Fibroblast of the aortic adventitia (primary cell): ENCODE results near the gene FNIP1. TPM values are rescaled to one million over a fixed set of nuclear protein-coding genes. Genes with fewer than 3 reads are reported as not detected.
A peak's percentile ranks its signal among the peaks of the same experiment; 100 is the strongest.

ENCODE experiments used
- DNase-seq: peaks from one replicate; pipeline ENCODE4 v3.0.0-alpha.2; 2010; ENCODE audit warnings: low read depth
- H3K4me3 ChIP-seq: 2 replicates; pipeline ENCODE4 v1.5.1; 2011; ENCODE audit warnings: low read depth, mild to moderate bottlenecking, control low read depth, low read length, moderate library complexity
- CTCF ChIP-seq: IDR thresholded peaks from 2 replicates; pipeline ENCODE4 v1.5.1; 2011; ENCODE audit warnings: mild to moderate bottlenecking, low read length, control low read depth, inconsistent platforms; ENCODE audit not compliant: insufficient read depth
- total RNA-seq: library from RNA; depleted of rRNA; stranded (reverse); fragments of >200 nt; gene quantifications from 2 replicates; pipeline ENCODE4 v1.2.3, GENCODE V29; 2012; ENCODE audit warnings: low replicate concordance

FNIP1 gene
- total RNA-seq, 1 donor: 99.9 TPM

GRCh38 chr5:131640043-131640856 is 156.6 kb downstream of the FNIP1 start:
- TF ChIP-seq CTCF: no peak
- H3K4me3 ChIP-seq: no peak overlapping the region
- peak; percentile 50 for DNase-seq

DNA sequence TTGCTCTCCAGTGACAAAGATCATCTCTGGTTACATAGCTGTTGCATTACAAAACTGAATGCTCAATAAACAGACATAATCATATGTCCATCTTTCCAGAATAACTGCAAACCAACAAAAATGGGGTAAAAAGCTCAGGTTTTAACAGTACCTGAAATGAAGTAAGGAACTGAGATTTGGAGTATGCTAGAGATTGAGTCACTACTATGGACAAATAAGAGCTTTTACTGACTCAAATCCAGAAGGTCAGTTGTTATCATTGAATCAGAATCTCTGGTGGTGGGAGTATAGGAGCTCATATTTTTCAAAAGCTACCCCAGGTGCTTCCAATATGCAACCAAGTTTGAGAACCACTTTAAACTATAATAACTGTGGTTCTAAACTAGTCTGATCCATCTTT is 157.7 kb downstream of the FNIP1 start:
- no peak for TF ChIP-seq CTCF
- DNase-seq: no peak
- H3K4me3 ChIP-seq: no peak overlapping the region

DNA sequence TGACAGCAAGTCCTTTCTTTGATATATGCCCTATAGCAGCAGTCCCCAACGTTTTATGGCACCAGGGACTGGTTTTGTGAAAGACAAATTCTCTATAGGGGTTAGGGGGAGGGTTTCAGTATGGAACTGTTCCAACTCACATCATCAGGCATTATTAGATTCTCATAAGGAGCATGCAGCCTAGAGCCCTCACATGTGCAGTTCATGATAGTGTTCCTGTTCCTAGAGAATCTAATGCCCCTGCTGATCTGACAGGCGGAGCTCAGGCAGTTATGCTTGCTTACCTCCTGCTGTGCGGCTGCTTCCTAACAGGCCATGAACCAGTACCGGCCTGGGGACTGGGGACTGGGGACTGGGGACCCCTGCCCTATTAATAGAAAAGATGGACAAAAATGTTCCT is 159.1 kb downstream of the FNIP1 start:
- no peak for DNase-seq
- no peak for TF ChIP-seq CTCF
- no peak overlapping the region for H3K4me3 ChIP-seq

DNA sequence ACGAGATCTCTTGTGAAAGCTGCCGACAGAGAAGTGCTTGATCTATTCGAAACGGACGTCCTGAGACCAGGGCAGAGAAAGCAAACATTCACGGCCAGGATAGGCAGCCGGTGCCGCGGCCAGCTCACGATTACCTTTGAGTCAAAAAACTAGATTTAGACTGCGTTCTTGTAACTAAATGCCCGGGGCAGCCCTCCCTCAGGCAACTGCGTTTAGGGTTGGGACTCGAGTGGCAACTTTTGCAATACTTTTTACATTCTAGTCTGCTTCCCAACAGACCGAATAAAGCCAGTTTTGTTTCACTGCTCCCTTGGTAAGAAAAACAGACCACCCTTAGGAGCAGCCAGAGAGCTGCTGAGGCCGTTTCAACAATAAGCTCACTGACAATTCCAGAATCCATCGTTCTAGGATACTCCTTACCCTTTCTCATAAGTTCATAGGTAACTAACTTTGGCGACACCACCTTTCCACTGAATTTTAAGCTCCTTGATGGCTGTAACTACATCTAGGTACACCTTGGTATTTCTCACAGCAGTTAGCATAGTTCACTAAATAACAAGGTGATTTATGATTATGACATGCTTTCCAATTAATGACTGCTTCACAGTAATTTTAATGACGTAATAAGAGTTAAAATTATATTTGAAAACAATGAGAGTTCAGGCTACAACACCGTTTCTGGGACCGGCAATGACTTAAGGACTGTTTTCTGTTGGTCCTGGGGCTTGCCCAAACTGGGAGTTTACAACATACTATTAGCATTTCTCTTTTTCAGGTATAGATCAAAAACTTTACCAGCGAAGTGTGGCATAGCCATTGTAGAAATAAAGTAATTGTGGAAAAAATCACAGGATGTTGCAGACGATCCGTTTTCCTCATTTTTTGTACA is 160.9 kb downstream of the FNIP1 start:
- no peak for TF ChIP-seq CTCF
- H3K4me3 ChIP-seq: peak overlapping the region; percentile 75
- DNase-seq: no peak

DNA sequence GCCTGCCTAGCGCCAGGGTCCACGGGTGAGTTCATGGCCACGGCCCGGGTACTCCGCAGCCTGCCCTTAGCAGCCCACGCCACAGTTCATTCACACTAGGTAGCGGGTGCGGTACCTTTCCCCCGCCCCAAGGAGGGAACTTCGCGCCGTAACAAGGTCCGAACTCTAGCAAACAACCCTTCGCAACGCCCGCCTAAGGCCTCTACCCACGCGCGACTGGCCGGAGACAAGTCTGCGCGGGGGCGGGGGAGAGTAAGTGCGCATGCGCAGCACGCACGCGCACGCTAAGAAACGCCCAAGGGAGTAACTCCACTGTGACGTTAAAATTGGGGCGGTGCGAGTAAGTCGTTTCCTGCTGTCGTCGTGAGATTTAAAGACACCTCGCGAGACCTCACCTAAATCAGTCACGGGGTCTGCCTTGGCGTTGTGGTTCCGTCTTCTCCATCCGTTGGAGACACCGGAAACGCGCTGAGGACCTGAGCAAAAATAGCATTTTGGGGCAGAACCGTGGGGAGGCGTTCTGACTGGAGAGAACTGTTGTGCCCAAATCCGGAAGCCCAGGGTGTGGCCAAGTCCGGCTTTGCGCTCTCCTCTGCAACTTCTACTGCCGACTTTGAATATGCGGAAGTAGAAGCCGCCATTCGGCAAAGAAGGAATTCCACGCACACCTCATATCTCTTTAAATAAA is 161.7 kb downstream of the FNIP1 start, which contains the start of gene RAPGEF6:
RAPGEF6 (minus strand) TSS at position 234 of the 688 bp plus-strand sequence; CDS start at position 35, 199 bp downstream.
- no peak for TF ChIP-seq CTCF
- DNase-seq: peak; percentile 100
- peak within 1 kb of the TSS; percentile 99 for H3K4me3 ChIP-seq

GRCh38 chr5:131634666-131634995 is 162.2 kb downstream of the FNIP1 start:
- TF ChIP-seq CTCF: peak; percentile 25
- peak overlapping the region; percentile 99 for H3K4me3 ChIP-seq
- no peak for DNase-seq
